WTC11 (cell line): ENCODE results near the gene DCLK2. TPM values are rescaled to one million over a fixed set of nuclear protein-coding genes. Genes with fewer than 3 reads are reported as not detected.

ENCODE experiments used
- ATAC-seq: fragments of 200-7000 bp; cut with Tn5 transposase; 2 replicates; pipeline ENCODE4 v1.10.0; 2021; ENCODE audit warnings: mild to moderate bottlenecking, moderate library complexity
- CTCF ChIA-PET: fragments of 300-600 bp; sonication (Branson Sonifier 250); formaldehyde crosslinking; loops from one replicate; lab custom pipeline; 2021; ENCODE audit warnings: antibody characterized with exemption; lab: Charles Lee
- POLR2A ChIA-PET: fragments of 350-600 bp; sonication (Branson Sonifier 250); formaldehyde crosslinking; loops from one replicate; lab custom pipeline; 2021; ENCODE audit warnings: antibody characterized with exemption; lab: Charles Lee
- DNase-seq: peaks from one replicate; pipeline ENCODE4 v3.0.0; 2021; ENCODE audit warnings: low spot score
- H3K27ac Mint-ChIP-seq: 2 replicates; pipeline ENCODE4 v1.8.0; 2021; ENCODE audit warnings: mixed read lengths
- H3K27me3 Mint-ChIP-seq: 2 replicates; pipeline ENCODE4 v1.8.0; 2021; ENCODE audit warnings: low read depth, mild to moderate bottlenecking, moderate library complexity, mixed read lengths
- H3K36me3 Mint-ChIP-seq: 2 replicates; pipeline ENCODE4 v1.8.0; 2021; ENCODE audit warnings: mixed read lengths
- H3K4me1 Mint-ChIP-seq: 2 replicates; pipeline ENCODE4 v1.8.0; 2022; ENCODE audit warnings: mixed read lengths
- H3K4me3 Mint-ChIP-seq: 2 replicates; pipeline ENCODE4 v1.8.0; 2021; ENCODE audit warnings: mild to moderate bottlenecking, moderate library complexity, mixed read lengths
- H3K9me3 Mint-ChIP-seq: 2 replicates; pipeline ENCODE4 v1.8.0; 2021; ENCODE audit warnings: mixed read lengths
- ARID4B ChIP-seq: sonication (generic); formaldehyde crosslinking; IDR thresholded peaks from 2 replicates; pipeline ENCODE4 v1.8.0; 2023; ENCODE audit warnings: missing genetic modification reagents, mild to moderate bottlenecking, borderline replicate concordance
- ATF1 ChIP-seq: sonication (generic); formaldehyde crosslinking; IDR thresholded peaks from 2 replicates; pipeline ENCODE4 v1.8.1; 2023; ENCODE audit warnings: mild to moderate bottlenecking, moderate library complexity, missing genetic modification reagents
- ELF4 ChIP-seq: sonication (generic); formaldehyde crosslinking; IDR thresholded peaks from 2 replicates; pipeline ENCODE4 v1.8.1; 2022; ENCODE audit warnings: low read depth, mild to moderate bottlenecking, moderate library complexity, missing genetic modification reagents
- FOXJ3 ChIP-seq: sonication (generic); formaldehyde crosslinking; IDR thresholded peaks from 2 replicates; pipeline ENCODE4 v1.9.0; 2021; ENCODE audit warnings: missing genetic modification reagents, mild to moderate bottlenecking, borderline replicate concordance
- IRF1 ChIP-seq: sonication (generic); formaldehyde crosslinking; IDR thresholded peaks from 2 replicates; pipeline ENCODE4 v1.8.0; 2023; ENCODE audit warnings: missing genetic modification reagents
- IRF2 ChIP-seq: sonication (generic); formaldehyde crosslinking; IDR thresholded peaks from 2 replicates; pipeline ENCODE4 v1.8.0; 2022; ENCODE audit warnings: low read depth, missing genetic modification reagents, borderline replicate concordance
- JAZF1 ChIP-seq: fragments of 250-450 bp; sonication (Bioruptor Pico); IDR thresholded peaks from 2 replicates; pipeline ENCODE4 v1.9.0; 2021; ENCODE audit warnings: moderate library complexity, mild to moderate bottlenecking, inconsistent platforms
- MLX ChIP-seq: sonication (generic); formaldehyde crosslinking; IDR thresholded peaks from 2 replicates; pipeline ENCODE4 v1.8.1; 2023; ENCODE audit warnings: mild to moderate bottlenecking, missing genetic modification reagents, moderate library complexity
- MYBL2 ChIP-seq: sonication (generic); formaldehyde crosslinking; IDR thresholded peaks from 2 replicates; pipeline ENCODE4 v1.8.1; 2023; ENCODE audit warnings: mild to moderate bottlenecking, moderate library complexity, missing genetic modification reagents
- NR3C1 ChIP-seq: sonication (generic); formaldehyde crosslinking; conservative IDR thresholded peaks from 2 replicates; pipeline ENCODE4 v1.8.1; 2023; ENCODE audit warnings: low read depth, mild to moderate bottlenecking, missing genetic modification reagents
- PRRX2 ChIP-seq: fragments of 250-450 bp; sonication (Bioruptor Pico); IDR thresholded peaks from 2 replicates; pipeline ENCODE4 v1.8.0; 2021; ENCODE audit warnings: mild to moderate bottlenecking
- RELA ChIP-seq: sonication (generic); formaldehyde crosslinking; IDR thresholded peaks from 2 replicates; pipeline ENCODE4 v1.8.1; 2022; ENCODE audit warnings: missing genetic modification reagents, mild to moderate bottlenecking, borderline replicate concordance
- SMAD3 ChIP-seq: sonication (generic); formaldehyde crosslinking; IDR thresholded peaks from 2 replicates; pipeline ENCODE4 v1.8.0; 2022; ENCODE audit warnings: missing genetic modification reagents, mild to moderate bottlenecking, borderline replicate concordance
- SMAD4 ChIP-seq: sonication (generic); formaldehyde crosslinking; IDR thresholded peaks from 2 replicates; pipeline ENCODE4 v1.8.0; 2022; ENCODE audit warnings: mild to moderate bottlenecking, missing genetic modification reagents
- STAT6 ChIP-seq: sonication (generic); formaldehyde crosslinking; conservative IDR thresholded peaks from 2 replicates; pipeline ENCODE4 v1.8.1; 2023; ENCODE audit warnings: mild to moderate bottlenecking, low read depth, missing genetic modification reagents, moderate library complexity
- TCF7 ChIP-seq: sonication (generic); formaldehyde crosslinking; IDR thresholded peaks from 2 replicates; pipeline ENCODE4 v1.8.0; 2022; ENCODE audit warnings: mild to moderate bottlenecking, low read depth, missing genetic modification reagents, moderate library complexity
- ZBTB43 ChIP-seq: sonication (generic); formaldehyde crosslinking; IDR thresholded peaks from 2 replicates; pipeline ENCODE4 v1.8.1; 2023; ENCODE audit warnings: mild to moderate bottlenecking, missing genetic modification reagents
- ZNF121 ChIP-seq: sonication (generic); formaldehyde crosslinking; IDR thresholded peaks from 2 replicates; pipeline ENCODE4 v1.8.0; 2023; ENCODE audit warnings: missing genetic modification reagents
- ZNF263 ChIP-seq: sonication (generic); formaldehyde crosslinking; IDR thresholded peaks from 2 replicates; pipeline ENCODE4 v1.8.1; 2022; ENCODE audit warnings: low read depth, mild to moderate bottlenecking, moderate library complexity, missing genetic modification reagents
- ZNF423 ChIP-seq: fragments of 250-450 bp; sonication (Bioruptor Pico); IDR thresholded peaks from 2 replicates; pipeline ENCODE4 v2.1.2; 2022; ENCODE audit warnings: mild to moderate bottlenecking, moderate library complexity
- ZSCAN18 ChIP-seq: fragments of 250-450 bp; sonication (Bioruptor Pico); IDR thresholded peaks from 2 replicates; pipeline ENCODE4 v2.1.2; 2022; ENCODE audit warnings: mild to moderate bottlenecking, moderate library complexity
- total RNA-seq: library from RNA; stranded (reverse); gene quantifications from 3 replicates; pipeline ENCODE4 v1.2.3, GENCODE V29; 2021

The DCLK2 gene
- total RNA-seq, 1 experiment from 2014 or later, result 0.17 TPM

- H3K27ac Mint-ChIP-seq, result no peak overlapping the region
- CTCF ChIA-PET, result no interaction called here
These were observed 71.1 kb downstream of the DCLK2 start for GRCh38 chr4:150149381-150149780.

GRCh38 chr4:150150629-150151062 lies 72.4 kb downstream of the DCLK2 start:
- ChIA-PET CTCF (no interaction called here), POLR2A (no interaction called here)
- H3K9me3 Mint-ChIP-seq, result no peaks in the 10 kb centered on the region
- H3K4me3 Mint-ChIP-seq, result no peak overlapping the region
- no peaks in the 10 kb centered on the region for H3K27me3 Mint-ChIP-seq
- no peak for TF ChIP-seq TCF7 (CRISPR knock-in tag)
- no peak for TF ChIP-seq PRRX2 (CRISPR knock-in tag)
- no peak for TF ChIP-seq SMAD3 (CRISPR knock-in tag)
- TF ChIP-seq STAT6, result no peak
- no peak for TF ChIP-seq ATF1
- no peak for TF ChIP-seq IRF2 (CRISPR knock-in tag)
- TF ChIP-seq RELA (CRISPR knock-in tag), result no peak
- TF ChIP-seq IRF1, result no peak
- TF ChIP-seq ZNF423 (CRISPR knock-in tag), result no peak
- peaks cover 9% of the 10 kb centered on the region for H3K4me1 Mint-ChIP-seq
- DNase-seq (no peak), ATAC-seq (no peak)
- no peak overlapping the region for H3K27ac Mint-ChIP-seq
- no peaks in the 10 kb centered on the region for H3K36me3 Mint-ChIP-seq

More at GRCh38 chr4:150149381-150149780, 71.1 kb downstream of the DCLK2 start:
- POLR2A ChIA-PET, result no interaction called here
- H3K27me3 Mint-ChIP-seq, result no peaks in the 10 kb centered on the region
- H3K4me3 Mint-ChIP-seq, result no peak overlapping the region
- H3K9me3 Mint-ChIP-seq, result peaks cover under 1% of the 10 kb centered on the region; the same call in 1 of the 2 replicates
- no peak for DNase-seq
- H3K4me1 Mint-ChIP-seq, result peaks cover 9% of the 10 kb centered on the region
- TF ChIP-seq ZNF121, result no peak
- ATAC-seq, result no peak
- H3K36me3 Mint-ChIP-seq, result peaks cover 2% of the 10 kb centered on the region; the same call in 1 of the 2 replicates

GRCh38 chr4:150152766-150153165 lies 74.5 kb downstream of the DCLK2 start:
- no peak for DNase-seq
- H3K4me3 Mint-ChIP-seq, result no peak overlapping the region
- no peak overlapping the region; the same call in 1 of the 2 replicates for H3K27ac Mint-ChIP-seq
- ATAC-seq, result no peak
- ChIA-PET POLR2A (no interaction called here), CTCF (no interaction called here)
- peaks cover 7% of the 10 kb centered on the region for H3K4me1 Mint-ChIP-seq
- H3K27me3 Mint-ChIP-seq, result no peaks in the 10 kb centered on the region
- H3K36me3 Mint-ChIP-seq, result no peaks in the 10 kb centered on the region
- H3K9me3 Mint-ChIP-seq, result no peaks in the 10 kb centered on the region
- TF ChIP-seq MLX (no peak), ZBTB43 (CRISPR knock-in tag) (no peak), TCF7 (CRISPR knock-in tag) (no peak), ZNF121 (no peak), MYBL2 (CRISPR knock-in tag) (no peak), JAZF1 (no peak), NR3C1 (no peak), IRF2 (CRISPR knock-in tag) (no peak), SMAD4 (CRISPR knock-in tag) (no peak), ZSCAN18 (CRISPR knock-in tag) (no peak), FOXJ3 (CRISPR knock-in tag) (no peak), ZNF263 (CRISPR knock-in tag) (no peak), ATF1 (no peak), ELF4 (CRISPR knock-in tag) (no peak), ARID4B (CRISPR knock-in tag) (no peak)
